ENCODE results near the gene PRKCE. TPM values are rescaled to one million over a fixed set of nuclear protein-coding genes. Genes with fewer than 3 reads are reported as not detected.

Gene PRKCE
- total and polyA plus RNA-seq, 2 donors (not counting 1 experiment from before 2014, with no cell fraction given) = 23.6 to 271 TPM

DNA sequence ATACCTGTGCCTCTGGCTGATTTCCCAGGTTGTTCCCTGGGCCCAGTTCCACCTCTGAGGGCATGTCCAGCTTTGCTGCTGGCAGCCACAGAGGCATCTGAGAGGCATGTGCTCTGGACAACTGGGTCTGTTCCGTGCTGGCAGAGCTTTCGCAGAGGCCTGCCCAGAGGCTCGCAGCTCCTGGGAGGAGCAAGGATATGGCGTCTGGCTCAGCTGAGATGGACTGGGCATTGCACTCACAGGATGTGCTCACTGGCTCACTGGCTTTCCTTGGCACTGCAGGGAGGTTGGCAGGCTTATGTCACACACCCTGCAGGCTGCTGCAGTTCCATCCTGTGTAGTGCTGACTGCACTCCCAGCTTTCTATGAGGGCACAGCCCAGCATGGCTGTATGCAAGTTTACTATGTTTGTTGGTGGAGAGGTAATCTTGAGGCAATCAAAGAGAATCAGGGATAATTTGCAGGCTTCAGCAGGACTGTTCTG lies 172.3 kb downstream of the PRKCE start:
- POLR2A ChIA-PET = no interaction called here
- Mint-ChIP-seq H3K4me1 (peaks cover 70% of the 10 kb centered on the region), H3K27me3 (no peaks in the 10 kb centered on the region), H3K27ac (no peak overlapping the region), H3K9me3 (ENCODE audit: insufficient read depth) (no peaks in the 10 kb centered on the region), H3K4me3 (no peak overlapping the region)
- Histone ChIP-seq H3K36me3 (replicated peaks in 1 of 2; ENCODE audit: control extremely low read depth in 1 of 2, control insufficient read depth in 1 of 2, extremely low read depth in 1 of 2, insufficient read depth in 2 of 2, low read length in 1 of 2) (peaks cover 0 to 5% of the 10 kb centered on the region in 2 experiments), H4K20me1 (ENCODE audit: control insufficient read depth, insufficient read depth, low read length, poor library complexity, severe bottlenecking) (peaks cover 82% of the 10 kb centered on the region), H3K79me2 (ENCODE audit: control insufficient read depth, insufficient read depth, low read length) (peaks cover 82% of the 10 kb centered on the region), H3K4me1 (ENCODE audit: control insufficient read depth in 2 of 2, insufficient read depth in 2 of 2, low read length in 2 of 2) (peaks cover 19 to 26% of the 10 kb centered on the region in 2 donors), H3K27ac (ENCODE audit: low read length in 2 of 2) (no peak overlapping the region), H3K9ac (ENCODE audit: low read length) (no peak overlapping the region), H3K4me2 (replicated peaks; ENCODE audit: low read depth, low read length, poor library complexity, severe bottlenecking) (no peak overlapping the region), H3K4me3 (ENCODE audit: control extremely low read depth in 1 of 5, extremely low read depth in 1 of 5, insufficient read depth in 1 of 5, low read depth in 2 of 5, low read length in 4 of 5) (no peak overlapping the region), H2AFZ (ENCODE audit: insufficient read depth, low read depth, low read length, poor library complexity, severe bottlenecking) (no peak overlapping the region), H3K9me3 (ENCODE audit: control extremely low read depth in 1 of 3, control insufficient read depth in 2 of 3, insufficient read depth in 1 of 3, low read length in 2 of 3) (no peaks in the 10 kb centered on the region), H3K27me3 (replicated peaks in 1 of 4; ENCODE audit: control extremely low read depth in 1 of 4, control insufficient read depth in 3 of 4, insufficient read depth in 4 of 4, low read length in 3 of 4) (no peaks in the 10 kb centered on the region)
- CTCF ChIA-PET = interaction anchor here (0.6 to 5.0 kb wide), 3 partner anchors 11 to 179 kb away, joined by 3 to 25 read pairs (median 4); no protein-coding TSS in a partner anchor
- ATAC-seq (ENCODE audit: low read depth) (no peak), DNase-seq (no peak)
- no peak for TF ChIP-seq CTCF (IDR thresholded peaks at IDR 0.05)
- TF ChIP-seq EZH2 (IDR thresholded peaks at IDR 0.05; ENCODE audit: borderline replicate concordance, insufficient read depth, low read depth, low read length, poor library complexity, severe bottlenecking) = no peak
- intact Hi-C loops (cut with micrococcal nuclease) = no loop called here
- whole genome bisulfite sequencing (ENCODE audit: insufficient coverage) = 95% methylated on average over 4 of the region's 4 CpGs

GRCh38 chr2:45825001-45825651 lies 173.7 kb downstream of the PRKCE start:
- no peaks in the 10 kb centered on the region for H3K27me3 ChIP-seq (replicated peaks in 1 of 4; ENCODE audit: control extremely low read depth in 1 of 4, control insufficient read depth in 3 of 4, insufficient read depth in 4 of 4, low read length in 3 of 4)
- no peaks in the 10 kb centered on the region for H3K36me3 ChIP-seq (replicated peaks in 1 of 2; ENCODE audit: control extremely low read depth in 1 of 2, control insufficient read depth in 1 of 2, extremely low read depth in 1 of 2, insufficient read depth in 2 of 2, low read length in 1 of 2)
- peaks cover 2% of the 10 kb centered on the region for H3K9me3 Mint-ChIP-seq (ENCODE audit: insufficient read depth)
- DNase-seq (peak; percentile 23), ATAC-seq (ENCODE audit: low read depth) (peak; percentile 21)
- intact Hi-C loops (cut with micrococcal nuclease) = no loop called here
- no peak overlapping the region for H3K4me3 Mint-ChIP-seq
- peaks cover 19% of the 10 kb centered on the region in 2 donors for H3K4me1 ChIP-seq (ENCODE audit: control insufficient read depth in 2 of 2, insufficient read depth in 2 of 2, low read length in 2 of 2)
- H3K4me1 Mint-ChIP-seq = peaks cover 58% of the 10 kb centered on the region
- no peak overlapping the region for H3K27ac Mint-ChIP-seq
- H3K27ac ChIP-seq (ENCODE audit: low read length in 2 of 2) = no peak overlapping the region
- POLR2A ChIA-PET = interaction anchor here (0.7 to 0.8 kb wide), 2 partner anchors 95 to 172 kb away, joined by 3 to 9 read pairs; no protein-coding TSS in a partner anchor
- H3K4me2 ChIP-seq (replicated peaks; ENCODE audit: low read depth, low read length, poor library complexity, severe bottlenecking) = peak overlapping the region; percentile 11
- peaks cover 68% of the 10 kb centered on the region for H4K20me1 ChIP-seq (ENCODE audit: control insufficient read depth, insufficient read depth, low read length, poor library complexity, severe bottlenecking)
- H2AFZ ChIP-seq (ENCODE audit: insufficient read depth, low read depth, low read length, poor library complexity, severe bottlenecking) = no peak overlapping the region
- 50% methylated on average over 5 of the region's 6 CpGs for WGBS (ENCODE audit: insufficient coverage)
- CTCF ChIA-PET = interaction anchor here (1.3 to 5.0 kb wide), 3 partner anchors 10 to 181 kb away, joined by 3 to 25 read pairs (median 4); no protein-coding TSS in a partner anchor
- H3K9ac ChIP-seq (ENCODE audit: low read length) = no peak overlapping the region
- peaks cover 0 to 8% (median 7%) of the 10 kb centered on the region in 3 donors for H3K9me3 ChIP-seq (ENCODE audit: control extremely low read depth in 1 of 3, control insufficient read depth in 2 of 3, insufficient read depth in 1 of 3, low read length in 2 of 3)
- H3K79me2 ChIP-seq (ENCODE audit: control insufficient read depth, insufficient read depth, low read length) = peaks cover 75% of the 10 kb centered on the region
- TF ChIP-seq EZH2 (IDR thresholded peaks at IDR 0.05; ENCODE audit: borderline replicate concordance, insufficient read depth, low read depth, low read length, poor library complexity, severe bottlenecking) (no peak), CTCF (IDR thresholded peaks at IDR 0.05) (no peak)
- H3K27me3 Mint-ChIP-seq = no peaks in the 10 kb centered on the region
- H3K4me3 ChIP-seq (ENCODE audit: control extremely low read depth in 1 of 5, extremely low read depth in 1 of 5, insufficient read depth in 1 of 5, low read depth in 2 of 5, low read length in 4 of 5) = no peak overlapping the region
